GM12864 (cell line): Measurements from ENCODE around the gene EMP1.

Experiments used
- DNase-seq: peaks from one replicate; pipeline ENCODE4 v3.0.0-alpha.2; 2011; ENCODE audit warnings: low read depth
- H3K4me3 ChIP-seq: 2 replicates; pipeline ENCODE4 v1.5.1; 2011; ENCODE audit warnings: mild to moderate bottlenecking, low read depth, low read length, control low read depth
- CTCF ChIP-seq: IDR thresholded peaks from 2 replicates; pipeline ENCODE4 v1.5.1; 2011; ENCODE audit warnings: low read depth, mild to moderate bottlenecking, moderate library complexity, low read length, control low read depth, inconsistent platforms; ENCODE audit errors: missing control alignments

Gene EMP1

GRCh38 chr12:13195250-13195649 is 1.3 kb upstream of the EMP1 start:
- TF ChIP-seq CTCF: no peak
- no peak for DNase-seq
- no peak overlapping the region for H3K4me3 ChIP-seq

GRCh38 chr12:13195785-13196129 is 769 bp upstream of the EMP1 start:
- no peak for DNase-seq
- TF ChIP-seq CTCF: no peak
- H3K4me3 ChIP-seq: no peak overlapping the region

GRCh38 chr12:13197032-13197431 is 506 bp downstream of the EMP1 start:
- no peak overlapping the region for H3K4me3 ChIP-seq
- DNase-seq: no peak
- no peak for TF ChIP-seq CTCF

GRCh38 chr12:13197526-13198143 is 1.1 kb downstream of the EMP1 start:
- DNase-seq: no peak
- no peak overlapping the region for H3K4me3 ChIP-seq
- no peak for TF ChIP-seq CTCF

GRCh38 chr12:13198241-13198640 is 1.7 kb downstream of the EMP1 start:
- no peak for DNase-seq
- TF ChIP-seq CTCF: no peak
- H3K4me3 ChIP-seq: no peak overlapping the region

- DNase-seq: no peak
- TF ChIP-seq CTCF: no peak
- H3K4me3 ChIP-seq: no peak overlapping the region
Measured at GRCh38 chr12:13198876-13199275, 2.4 kb downstream of the EMP1 start.

GRCh38 chr12:13199592-13199991 is 3.1 kb downstream of the EMP1 start:
- no peak for TF ChIP-seq CTCF
- DNase-seq: no peak
- no peak overlapping the region for H3K4me3 ChIP-seq
